ENCODE data around the gene ANAPC16. TPM values are rescaled to one million over a fixed set of nuclear protein-coding genes. Genes with fewer than 3 reads are reported as not detected.
A peak's percentile ranks its signal among the peaks of the same experiment; 100 is the strongest.
"Not testable (repeated sequence)": the region's sequence is repeated elsewhere in the genome, so short reads cannot be mapped to it uniquely, and the experiment has no call there.

The ANAPC16 gene
- total RNA-seq, 1 donor from 2014 or later = 76.6 TPM

GRCh38 chr10:72277340-72277995, 61.7 kb downstream of the ANAPC16 start:
- H3K4me3 ChIP-seq = no peak overlapping the region
- TF ChIP-seq, protein P1, sequence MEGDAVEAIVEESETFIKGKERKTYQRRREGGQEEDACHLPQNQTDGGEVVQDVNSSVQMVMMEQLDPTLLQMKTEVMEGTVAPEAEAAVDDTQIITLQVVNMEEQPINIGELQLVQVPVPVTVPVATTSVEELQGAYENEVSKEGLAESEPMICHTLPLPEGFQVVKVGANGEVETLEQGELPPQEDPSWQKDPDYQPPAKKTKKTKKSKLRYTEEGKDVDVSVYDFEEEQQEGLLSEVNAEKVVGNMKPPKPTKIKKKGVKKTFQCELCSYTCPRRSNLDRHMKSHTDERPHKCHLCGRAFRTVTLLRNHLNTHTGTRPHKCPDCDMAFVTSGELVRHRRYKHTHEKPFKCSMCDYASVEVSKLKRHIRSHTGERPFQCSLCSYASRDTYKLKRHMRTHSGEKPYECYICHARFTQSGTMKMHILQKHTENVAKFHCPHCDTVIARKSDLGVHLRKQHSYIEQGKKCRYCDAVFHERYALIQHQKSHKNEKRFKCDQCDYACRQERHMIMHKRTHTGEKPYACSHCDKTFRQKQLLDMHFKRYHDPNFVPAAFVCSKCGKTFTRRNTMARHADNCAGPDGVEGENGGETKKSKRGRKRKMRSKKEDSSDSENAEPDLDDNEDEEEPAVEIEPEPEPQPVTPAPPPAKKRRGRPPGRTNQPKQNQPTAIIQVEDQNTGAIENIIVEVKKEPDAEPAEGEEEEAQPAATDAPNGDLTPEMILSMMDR (IDR thresholded peaks at IDR 0.05) = no peak
- no peak for TF ChIP-seq POLR2A (IDR thresholded peaks at IDR 0.05)
- no peak for TF ChIP-seq POLR2AphosphoS5 (IDR thresholded peaks at IDR 0.05; ENCODE audit: insufficient read depth in 1 of 2, low read depth in 1 of 2)
- peak overlapping the region; percentile 99 for H3K27ac ChIP-seq
- intact Hi-C loops (cut with DNase I) = loop anchor here (5.0 to 10.0 kb wide), 2 partner anchors 45 to 53 kb away; no protein-coding TSS in a partner anchor
- peaks cover 27% of the 10 kb centered on the region for H3K4me1 ChIP-seq
- H3K9me3 ChIP-seq = no peaks in the 10 kb centered on the region
- no peak for DNase-seq (ENCODE audit: extremely low spot score in 2 of 2)
- no peaks in the 10 kb centered on the region for H3K27me3 ChIP-seq
- H3K36me3 ChIP-seq = peaks cover 0 to 25% of the 10 kb centered on the region in 2 donors

DNA sequence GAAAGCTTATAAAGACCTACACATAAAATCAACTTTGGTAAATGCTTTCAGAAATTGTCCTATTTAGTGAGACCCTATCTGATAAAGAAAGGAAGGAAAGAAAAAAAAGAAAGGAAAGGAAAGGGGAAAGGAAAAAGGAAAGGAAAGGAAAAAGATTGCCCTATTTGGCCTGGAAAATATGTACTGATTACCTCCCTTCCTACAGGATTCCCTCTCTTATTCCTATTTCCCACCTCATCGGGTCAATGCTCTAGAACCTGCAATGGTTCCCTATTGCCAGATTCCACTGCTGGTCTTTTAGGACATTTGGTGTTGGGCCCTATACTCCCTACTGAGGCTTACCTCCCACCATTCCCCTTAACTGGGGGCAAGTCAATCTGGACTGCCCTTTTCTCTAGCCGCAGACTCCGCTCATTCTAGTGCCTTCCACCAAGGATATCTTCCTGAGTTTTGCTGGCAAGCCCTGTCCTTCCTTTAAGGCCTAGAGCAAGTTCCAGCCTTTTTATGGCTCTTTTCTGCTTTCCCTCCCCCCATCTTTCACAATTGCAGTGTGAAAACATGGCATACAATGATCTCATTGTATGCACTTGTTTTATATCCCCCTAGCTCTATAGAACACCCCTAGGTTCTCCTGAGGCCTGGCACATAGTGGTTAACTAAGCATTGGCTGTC, 62.3 kb downstream of the ANAPC16 start:
- intact Hi-C loops (cut with DNase I) = loop anchor here (5.0 to 10.0 kb wide), 2 partner anchors 44 to 53 kb away; no protein-coding TSS in a partner anchor
- no peak for DNase-seq (ENCODE audit: extremely low spot score in 2 of 2)
- no peak overlapping the region for H3K4me3 ChIP-seq
- H3K27me3 ChIP-seq = no peaks in the 10 kb centered on the region
- H3K9me3 ChIP-seq = no peaks in the 10 kb centered on the region
- TF ChIP-seq POLR2A (IDR thresholded peaks at IDR 0.05) (no peak), POLR2AphosphoS5 (IDR thresholded peaks at IDR 0.05; ENCODE audit: insufficient read depth in 1 of 2, low read depth in 1 of 2) (no peak)
- TF ChIP-seq, protein P1 (IDR thresholded peaks at IDR 0.05) = no peak
- no peak overlapping the region for H3K27ac ChIP-seq
- peaks cover 21% of the 10 kb centered on the region for H3K4me1 ChIP-seq
- peaks cover 0 to 25% of the 10 kb centered on the region in 2 donors for H3K36me3 ChIP-seq

GRCh38 chr10:72278668-72279393, 63.0 kb downstream of the ANAPC16 start:
- peaks cover 0 to 25% of the 10 kb centered on the region in 2 donors for H3K36me3 ChIP-seq
- peaks cover 21% of the 10 kb centered on the region for H3K4me1 ChIP-seq
- no peak for DNase-seq (ENCODE audit: extremely low spot score in 2 of 2)
- no peak overlapping the region for H3K4me3 ChIP-seq
- H3K9me3 ChIP-seq = no peaks in the 10 kb centered on the region
- H3K27ac ChIP-seq = no peak overlapping the region
- no peaks in the 10 kb centered on the region for H3K27me3 ChIP-seq
- TF ChIP-seq POLR2AphosphoS5 (IDR thresholded peaks at IDR 0.05; ENCODE audit: insufficient read depth in 1 of 2, low read depth in 1 of 2) (no peak), POLR2A (IDR thresholded peaks at IDR 0.05) (no peak)
- TF ChIP-seq, protein P1 (IDR thresholded peaks at IDR 0.05) = no peak
- intact Hi-C loops (cut with DNase I) = loop anchor here (5.0 to 10.0 kb wide), 2 partner anchors 43 to 54 kb away; no protein-coding TSS in a partner anchor

DNA sequence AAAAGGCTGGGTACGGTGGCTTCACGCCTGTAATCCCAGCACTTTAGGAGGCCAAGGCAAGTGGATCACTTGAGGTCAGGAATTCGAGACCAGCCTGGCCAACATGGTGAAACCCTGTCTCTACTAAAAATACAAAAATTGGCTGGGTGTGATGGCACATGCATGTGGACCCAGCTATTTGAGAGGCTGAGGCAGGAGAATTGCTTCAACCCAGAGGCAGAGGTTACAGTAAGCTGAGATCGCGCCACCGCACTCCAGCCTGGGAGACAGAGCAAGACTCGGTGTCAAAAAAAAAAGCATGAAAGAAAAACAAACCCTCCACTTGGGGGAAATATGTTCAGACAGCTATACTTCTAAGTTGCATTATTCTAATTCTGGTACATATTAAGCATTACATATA, 63.8 kb downstream of the ANAPC16 start:
- intact Hi-C loops (cut with DNase I) = loop anchor here (5.0 to 10.0 kb wide), 2 partner anchors 43 to 55 kb away; no protein-coding TSS in a partner anchor
- not testable (repeated sequence) for DNase-seq (ENCODE audit: extremely low spot score in 2 of 2); H3K4me3 ChIP-seq; H3K9me3 ChIP-seq; H3K27ac ChIP-seq; H3K27me3 ChIP-seq
- H3K36me3 ChIP-seq = peaks cover 0 to 21% of the 10 kb centered on the region in 2 donors
- H3K4me1 ChIP-seq = peaks cover 21% of the 10 kb centered on the region

GRCh38 chr10:72283131-72283530, 67.3 kb downstream of the ANAPC16 start:
- intact Hi-C loops (cut with DNase I) = no loop called here
- H3K27ac ChIP-seq = no peak overlapping the region
- TF ChIP-seq, protein P1 (IDR thresholded peaks at IDR 0.05) = no peak
- TF ChIP-seq POLR2AphosphoS5 (IDR thresholded peaks at IDR 0.05; ENCODE audit: insufficient read depth in 1 of 2, low read depth in 1 of 2) = no peak
- no peak for TF ChIP-seq POLR2A (IDR thresholded peaks at IDR 0.05)
- peaks cover 20% of the 10 kb centered on the region for H3K4me1 ChIP-seq
- no peak overlapping the region for H3K4me3 ChIP-seq
- no peaks in the 10 kb centered on the region for H3K9me3 ChIP-seq
- no peaks in the 10 kb centered on the region for H3K27me3 ChIP-seq
- H3K36me3 ChIP-seq = no peaks in the 10 kb centered on the region
- no peak for DNase-seq (ENCODE audit: extremely low spot score in 2 of 2)
